Iris pigment epithelial cell (primary cell): ENCODE data around the gene SPATC1L.
"Not testable (repeated sequence)": the region's sequence is repeated elsewhere in the genome, so short reads cannot be mapped to it uniquely, and the experiment has no call there.

ENCODE experiments used
- DNase-seq: peaks from one replicate; pipeline ENCODE4 v3.0.0-alpha.2; 2011; ENCODE audit warnings: low read depth

SPATC1L gene

DNA sequence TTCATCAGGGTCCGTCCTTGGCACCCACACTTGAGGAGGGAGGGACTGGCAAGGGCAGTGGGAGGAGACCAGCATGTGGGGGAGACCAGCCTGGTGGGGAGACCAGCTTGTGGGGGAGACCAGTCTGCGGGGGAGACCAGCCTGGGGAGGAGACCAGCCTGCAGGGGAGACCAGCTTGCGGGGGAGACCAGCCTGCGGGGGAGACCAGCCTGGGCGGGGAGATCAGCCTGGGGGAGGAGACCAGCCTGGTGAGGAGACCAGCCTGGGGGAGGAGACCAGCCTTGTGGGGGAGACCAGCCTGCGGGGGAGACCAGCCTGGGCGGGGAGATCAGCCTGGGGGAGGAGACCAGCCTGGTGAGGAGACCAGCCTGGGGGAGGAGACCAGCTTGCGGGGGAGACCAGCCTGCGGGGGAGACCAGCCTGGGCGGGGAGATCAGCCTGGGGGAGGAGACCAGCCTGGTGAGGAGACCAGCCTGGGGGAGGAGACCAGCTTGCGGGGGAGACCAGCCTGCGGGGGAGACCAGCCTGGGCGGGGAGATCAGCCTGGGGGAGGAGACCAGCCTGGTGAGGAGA lies 836 bp downstream of the SPATC1L start:
- not testable (repeated sequence) for DNase-seq

DNA sequence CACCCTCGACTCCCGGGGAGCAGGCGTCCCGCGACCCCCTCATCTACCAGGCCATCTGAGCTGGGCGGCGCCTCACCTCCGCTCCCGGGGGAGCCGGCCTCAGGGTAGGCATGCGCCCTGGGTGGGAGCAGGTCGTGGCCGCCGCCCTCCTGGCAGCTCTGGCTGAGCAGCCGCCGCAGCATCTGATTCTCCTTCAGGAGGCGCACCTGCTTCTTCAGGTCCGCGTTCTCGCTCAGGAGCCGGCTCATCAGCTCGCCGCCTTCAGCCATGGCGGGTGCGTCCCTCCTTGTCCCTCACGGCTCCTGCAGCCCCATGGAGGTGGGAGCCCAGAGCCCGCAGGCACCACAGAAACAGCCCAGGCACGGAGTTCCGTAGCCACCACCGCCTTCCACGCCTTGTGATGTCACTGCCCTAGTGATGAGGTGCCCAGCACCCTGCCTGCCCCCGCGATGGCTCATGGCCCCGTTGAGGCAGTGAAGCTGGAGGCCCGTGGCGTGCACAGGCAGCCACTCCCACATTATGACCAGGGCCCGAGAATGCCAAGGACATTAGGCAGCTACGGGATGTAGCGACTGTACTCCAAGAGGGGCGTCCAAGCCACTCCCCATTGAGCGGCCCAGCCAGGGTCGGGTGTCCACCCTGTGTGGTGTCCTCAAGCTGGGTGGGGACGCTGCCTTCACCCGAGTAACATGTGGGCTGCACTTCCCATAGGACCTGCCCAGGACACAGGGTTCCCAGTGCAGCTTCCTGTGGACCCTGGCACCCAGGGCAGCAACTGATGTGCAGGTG lies 1.5 kb downstream of the SPATC1L start:
- DNase-seq: no peak

DNA sequence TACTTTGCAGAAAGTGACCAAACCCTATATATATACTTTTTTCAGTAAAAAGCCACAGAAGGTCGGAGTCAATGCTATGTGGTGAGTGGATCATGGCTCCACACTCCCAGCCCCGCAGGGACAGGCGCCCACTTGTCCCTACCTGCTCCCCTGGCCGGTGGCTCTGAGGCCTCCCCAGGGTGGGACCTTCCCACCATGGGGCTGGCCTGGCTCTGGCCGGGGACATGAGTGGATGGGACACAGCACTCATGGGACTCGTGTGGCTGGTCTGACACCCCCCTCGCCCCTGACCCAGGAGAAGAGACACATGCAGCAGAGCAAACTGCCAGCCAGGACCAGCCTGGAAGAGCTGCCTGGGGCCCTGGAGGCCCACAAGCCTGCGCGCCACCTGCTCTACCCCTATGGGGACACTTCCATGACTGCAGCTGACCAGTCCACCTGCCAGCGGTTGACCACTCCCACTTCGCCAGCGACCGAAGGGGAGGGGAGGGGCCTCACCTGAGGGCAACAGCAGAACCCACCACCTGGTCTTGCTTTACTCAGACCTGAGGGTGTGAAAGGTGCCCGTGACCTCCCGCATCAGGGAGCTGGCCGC lies 2.2 kb downstream of the SPATC1L start:
- DNase-seq: no peak

DNA sequence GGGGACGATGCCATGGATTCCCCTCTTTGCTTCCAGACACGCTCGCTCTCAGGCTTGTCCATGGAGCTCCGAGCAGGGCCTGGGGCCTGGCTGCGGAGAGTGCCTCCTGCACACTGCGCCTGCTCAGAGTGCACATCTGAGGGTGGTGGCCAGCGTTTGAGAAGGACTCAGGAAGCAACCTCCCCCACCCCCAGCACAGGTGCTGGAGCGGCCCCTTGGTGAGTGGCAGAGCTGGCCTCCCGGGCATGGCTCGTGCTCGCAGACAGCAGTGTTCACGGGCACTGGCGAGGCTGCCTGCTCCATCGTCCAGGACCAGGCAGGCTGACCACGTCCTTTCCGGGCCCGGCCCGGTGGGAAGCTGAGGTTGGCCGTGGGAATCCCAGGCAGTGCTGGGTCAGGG lies 2.8 kb downstream of the SPATC1L start:
- DNase-seq: no peak

DNA sequence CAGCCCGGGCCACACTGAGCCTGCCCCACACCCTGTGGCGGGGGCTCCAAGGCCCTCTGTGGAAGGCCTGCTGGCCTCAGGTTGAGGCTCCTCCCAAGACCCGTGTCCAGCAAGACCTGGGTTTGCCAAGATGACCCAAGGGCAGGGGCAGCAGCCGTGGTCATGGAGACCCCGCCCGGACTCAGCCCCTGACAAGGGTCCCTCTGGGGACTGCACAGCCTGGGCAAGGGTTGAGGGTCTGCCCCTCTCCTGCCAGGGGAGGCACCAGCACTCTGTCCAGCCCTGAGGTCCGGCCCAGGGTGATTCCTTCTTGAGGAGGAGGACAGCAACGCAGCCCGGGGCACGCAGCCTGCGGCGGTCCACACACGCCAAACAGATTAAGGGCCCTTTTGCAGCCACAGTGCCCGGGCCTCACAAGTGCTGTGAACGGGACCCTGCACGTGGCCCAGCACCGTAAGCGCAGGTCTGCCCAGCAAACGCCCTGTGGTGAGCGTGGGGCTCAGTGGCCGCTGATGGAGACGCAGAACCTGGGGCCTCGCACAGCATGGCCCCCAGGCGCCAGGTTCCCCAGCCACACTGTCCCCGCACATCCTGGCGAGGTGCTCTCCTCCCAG lies 3.4 kb downstream of the SPATC1L start:
- no peak for DNase-seq

DNA sequence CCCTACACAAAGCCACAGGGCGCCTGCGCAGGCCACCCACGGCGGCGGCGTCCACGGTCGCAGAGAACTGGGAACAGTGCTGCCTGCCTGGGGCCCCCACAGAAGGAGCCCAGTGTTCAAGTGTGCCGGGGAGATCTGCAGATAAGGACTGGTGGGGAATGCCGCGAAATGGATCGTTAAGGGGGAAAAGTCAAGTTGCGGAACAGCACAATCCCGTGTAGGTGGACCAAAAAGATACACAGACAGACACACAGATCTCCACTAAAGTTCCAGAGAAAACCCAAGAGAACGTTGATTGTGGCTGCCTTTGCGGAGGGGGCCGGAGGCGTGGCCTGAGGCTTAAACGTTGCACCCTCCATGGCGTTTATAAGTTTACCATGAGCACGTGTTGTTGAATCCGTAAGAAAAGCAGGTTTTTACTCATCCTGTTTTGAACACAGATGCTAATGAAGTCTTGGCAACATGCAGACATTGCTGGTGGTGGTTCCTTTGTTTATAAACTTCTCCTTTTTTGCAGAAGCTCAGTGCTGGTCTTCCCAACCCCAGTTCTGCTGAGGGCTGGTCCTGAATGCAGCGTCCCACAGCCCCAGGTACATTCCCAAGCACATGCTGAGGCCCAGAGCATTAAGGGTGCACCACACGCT lies 4.1 kb downstream of the SPATC1L start:
- DNase-seq: no peak

DNA sequence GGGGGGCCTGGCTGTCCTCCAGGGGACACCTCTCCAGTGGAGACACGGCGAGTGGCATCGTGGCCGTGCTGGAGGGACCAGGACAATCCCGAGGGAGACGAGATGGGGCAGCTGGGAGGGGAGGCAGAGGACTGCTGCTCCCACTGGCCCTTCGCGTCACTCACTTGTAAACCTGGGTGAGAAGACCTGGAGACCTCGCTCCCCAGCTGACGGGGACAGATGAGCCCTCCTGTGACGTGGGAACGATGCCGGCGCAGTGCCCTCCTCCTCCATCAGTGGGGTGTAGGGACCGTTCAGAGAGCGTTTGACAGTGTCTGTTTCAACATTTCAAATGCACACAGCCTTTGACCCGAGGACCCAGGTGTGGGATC lies 4.6 kb downstream of the SPATC1L start:
- DNase-seq: no peak

DNA sequence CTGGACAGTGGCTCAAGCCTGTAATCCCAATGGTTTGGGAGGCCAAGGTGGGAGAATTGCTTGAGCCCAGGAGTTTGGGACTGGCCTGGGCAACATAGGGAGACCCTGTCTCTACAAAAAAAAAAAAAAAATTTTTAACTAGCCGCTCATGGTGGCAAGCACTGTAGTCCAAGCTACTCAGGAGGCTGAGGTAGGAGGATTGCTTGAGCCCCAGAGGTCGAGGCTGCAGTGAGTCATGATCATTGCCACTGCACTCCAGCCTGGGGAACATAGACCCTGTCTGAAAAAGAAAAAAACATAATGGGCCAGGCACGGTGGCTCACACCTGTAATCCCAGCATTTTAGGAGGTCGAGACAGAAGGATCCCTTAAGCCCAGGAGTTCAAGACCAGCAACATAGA lies 5.3 kb downstream of the SPATC1L start:
- DNase-seq: no peak

DNA sequence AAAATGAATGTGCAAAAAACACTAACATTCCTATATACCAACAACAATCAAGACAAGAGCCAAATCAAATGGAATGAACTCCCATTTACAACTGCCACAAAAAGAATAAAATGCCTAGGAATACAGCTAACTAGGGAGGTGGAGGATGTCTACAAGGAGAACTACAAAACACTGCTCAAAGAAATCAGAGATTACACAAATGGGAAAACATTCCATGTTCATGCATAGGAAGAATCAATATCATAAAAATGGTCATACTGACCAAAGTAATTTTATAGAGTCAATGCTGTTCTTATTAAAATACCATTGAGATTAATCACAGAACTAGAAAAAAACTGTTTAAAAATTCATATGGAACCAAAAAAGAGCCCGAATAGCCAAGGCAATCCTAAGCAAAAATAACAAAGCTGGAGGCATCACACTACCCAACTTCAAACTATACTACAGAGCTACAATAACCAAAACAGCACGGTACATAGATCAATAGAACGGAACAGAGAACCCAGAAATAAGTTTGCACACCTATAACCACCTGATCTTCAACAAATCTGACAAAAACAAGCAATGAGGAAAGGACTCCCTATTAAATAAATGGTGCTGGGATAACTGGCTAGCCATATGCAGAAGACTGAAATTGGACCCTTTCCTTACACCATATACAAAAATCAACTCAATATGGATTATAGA lies 7.7 kb downstream of the SPATC1L start:
- DNase-seq: not testable (repeated sequence)

DNA sequence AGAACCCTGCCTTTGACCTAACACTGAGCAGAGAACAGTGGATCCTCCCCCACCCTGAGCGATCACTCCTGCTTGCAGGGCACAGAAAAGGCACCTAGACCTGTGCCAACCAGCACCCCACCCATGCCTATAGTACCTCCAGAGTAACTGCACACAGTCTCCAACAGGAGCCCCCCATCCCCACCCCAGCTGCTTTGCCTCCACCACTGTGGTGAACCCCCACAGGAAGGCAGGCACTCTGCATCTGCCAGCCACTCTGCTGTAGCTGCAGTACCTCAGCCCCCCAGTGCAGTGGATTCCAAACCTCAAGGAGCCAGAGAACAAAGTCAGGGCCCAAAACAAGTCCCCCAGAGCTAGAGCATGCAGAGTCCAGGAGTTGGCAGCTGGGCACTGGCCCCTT lies 10.7 kb downstream of the SPATC1L start:
- DNase-seq: no peak

DNA sequence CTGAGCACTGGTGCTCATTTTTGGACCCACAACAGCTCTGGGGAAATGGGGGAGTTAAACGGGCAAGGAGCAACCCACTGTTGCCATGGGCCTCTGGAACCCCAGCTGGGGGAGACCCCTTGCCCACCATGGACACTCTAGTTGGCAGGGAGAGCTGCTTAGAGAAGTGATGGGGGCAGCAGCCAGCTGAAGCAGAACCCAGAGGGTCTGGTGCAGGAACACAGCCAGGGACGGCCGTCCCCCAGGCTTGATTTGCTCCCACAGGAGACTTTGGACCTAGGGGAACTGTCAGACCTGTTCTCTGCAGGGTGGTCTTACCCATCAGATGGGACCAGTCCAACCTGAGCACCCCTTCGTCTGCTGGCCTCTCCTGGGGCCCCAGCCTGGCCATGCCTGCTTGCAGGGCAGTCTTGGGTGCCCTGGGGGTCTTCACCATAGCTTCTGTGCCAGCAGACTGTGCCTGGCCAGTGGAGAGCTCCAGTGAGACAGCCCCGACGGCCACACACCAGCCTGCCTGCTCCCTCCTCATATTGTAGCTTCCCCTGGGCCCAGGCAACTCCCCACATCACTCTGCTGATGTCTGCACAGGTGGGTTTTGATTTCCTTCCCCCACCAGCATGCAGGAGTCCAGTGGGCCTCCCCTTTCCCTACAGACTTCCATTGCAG lies 11.3 kb downstream of the SPATC1L start:
- no peak for DNase-seq

DNA sequence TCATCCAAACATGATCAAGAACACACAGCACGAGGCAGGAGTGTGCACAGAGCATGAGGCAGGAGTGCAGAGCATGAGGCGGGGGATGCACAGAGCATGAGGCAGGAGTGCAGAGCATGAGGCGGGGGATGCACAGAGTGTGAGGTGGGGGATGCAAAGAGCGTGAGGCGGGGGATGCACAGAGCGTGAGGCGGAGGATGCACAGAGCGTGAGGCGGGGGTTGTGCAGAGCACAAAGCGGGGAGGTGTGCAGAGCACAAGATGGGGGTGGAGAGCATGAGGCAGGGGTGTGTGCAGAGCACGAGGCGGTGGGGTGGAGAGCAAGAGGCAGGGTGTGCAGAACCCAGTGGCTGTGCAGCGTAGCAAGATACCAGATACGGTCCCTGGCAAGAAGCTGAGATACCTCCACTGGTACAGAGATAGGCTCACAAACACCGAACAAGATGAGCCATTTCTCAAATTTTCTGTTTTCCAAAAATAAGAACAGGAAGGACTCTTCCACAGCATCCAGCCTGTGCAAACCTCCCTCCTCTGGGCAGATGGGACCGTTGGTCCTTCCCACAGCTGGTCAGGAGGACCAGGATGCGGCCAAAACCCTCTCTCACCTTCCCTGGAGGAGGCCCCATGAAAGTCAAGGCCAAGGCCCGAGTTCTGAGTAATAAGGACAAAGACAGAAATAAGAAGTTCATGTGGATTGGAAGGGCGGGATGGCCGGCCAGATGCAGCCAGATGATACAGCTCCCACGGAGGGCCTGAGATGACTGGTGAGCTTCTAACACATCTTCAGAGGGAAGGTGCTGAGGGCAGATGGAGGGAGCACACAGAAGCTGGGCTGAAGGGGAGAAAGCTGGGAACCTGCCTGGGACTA lies 12.0 kb downstream of the SPATC1L start:
- no peak for DNase-seq

DNA sequence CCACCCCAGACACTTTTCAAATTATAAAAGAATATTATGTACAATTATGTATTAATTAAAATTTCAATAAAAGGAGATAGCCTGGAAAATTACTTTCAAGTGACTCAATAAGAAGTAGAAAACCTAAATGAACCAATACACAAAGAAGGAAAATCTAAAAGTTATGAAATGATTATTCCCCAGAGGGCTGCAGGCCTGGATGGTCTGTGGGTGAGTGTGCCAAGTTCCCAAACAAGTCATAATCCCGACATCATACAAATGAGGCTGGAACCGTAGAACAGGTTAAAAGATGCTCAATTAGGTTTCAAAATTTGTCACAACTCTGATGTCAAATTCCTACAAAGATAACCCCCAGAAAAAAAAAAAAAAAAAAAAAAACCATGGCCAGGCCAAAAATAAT lies 12.7 kb downstream of the SPATC1L start:
- no peak for DNase-seq

DNA sequence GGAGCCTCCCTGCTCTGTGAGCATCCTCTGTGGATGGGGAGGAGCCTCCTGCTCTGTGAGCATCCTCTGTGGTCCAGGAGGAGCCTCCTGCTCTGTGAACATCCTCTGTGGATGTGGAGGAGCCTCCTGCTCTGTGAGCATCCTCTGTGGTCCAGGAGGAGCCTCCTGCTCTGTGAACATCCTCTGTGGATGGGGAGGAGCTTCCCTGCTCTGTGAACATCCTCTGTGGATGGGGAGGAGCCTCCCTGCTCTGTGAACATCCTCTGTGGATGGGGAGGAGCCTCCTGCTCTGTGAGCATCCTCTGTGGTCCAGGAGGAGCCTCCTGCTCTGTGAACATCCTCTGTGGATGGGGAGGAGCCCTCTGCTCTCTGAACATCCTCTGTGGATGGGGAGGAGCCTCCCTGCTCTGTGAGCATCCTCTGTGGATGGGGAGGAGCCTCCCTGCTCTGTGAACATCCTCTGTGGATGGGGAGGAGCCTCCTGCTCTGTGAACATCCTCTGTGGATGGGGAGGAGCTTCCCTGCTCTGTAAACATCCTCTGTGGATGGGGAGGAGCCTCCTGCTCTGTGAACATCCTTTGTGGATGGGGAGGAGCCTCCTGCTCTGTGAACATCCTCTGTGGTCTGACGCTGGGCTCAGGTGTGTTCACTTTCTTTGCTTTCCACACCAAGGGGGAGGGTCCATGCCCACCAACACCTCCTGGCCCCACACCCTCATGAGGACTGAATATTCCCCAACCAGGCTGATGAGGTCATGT lies 13.6 kb downstream of the SPATC1L start:
- not testable (repeated sequence) for DNase-seq

DNA sequence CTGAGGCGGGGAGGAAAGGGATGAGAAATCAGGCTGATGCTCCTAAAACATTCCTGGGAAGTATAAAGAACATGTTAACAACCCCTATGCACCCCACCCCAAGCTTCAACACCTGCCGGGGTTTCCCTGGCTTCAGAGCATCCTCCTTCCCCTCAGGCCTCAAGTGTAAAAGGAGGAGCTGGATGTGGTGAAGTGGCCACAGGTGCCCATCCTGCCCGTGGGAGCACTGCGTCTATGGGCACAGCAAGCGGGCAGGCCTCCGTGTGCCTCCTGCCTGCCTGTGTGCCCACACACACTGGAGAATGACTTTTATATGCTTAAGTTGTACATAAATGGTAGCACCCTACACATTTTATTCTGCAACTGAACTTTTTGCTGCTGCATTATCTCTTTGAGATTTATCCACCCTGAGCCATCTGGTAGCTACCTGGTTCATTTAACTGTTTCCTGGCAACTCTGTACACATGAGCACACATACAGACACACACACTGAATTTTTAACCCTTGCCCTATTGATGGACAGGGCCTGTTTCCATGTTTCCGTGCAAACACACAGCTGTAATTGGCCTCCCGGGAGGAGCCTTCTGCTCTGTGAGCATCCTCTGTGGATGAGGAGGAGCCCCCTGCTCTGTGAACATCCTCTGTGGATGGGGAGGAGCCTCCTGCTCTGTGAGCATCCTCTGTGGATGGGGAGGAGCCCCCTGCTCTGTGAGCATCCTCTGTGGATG lies 15.4 kb downstream of the SPATC1L start:
- no peak for DNase-seq

DNA sequence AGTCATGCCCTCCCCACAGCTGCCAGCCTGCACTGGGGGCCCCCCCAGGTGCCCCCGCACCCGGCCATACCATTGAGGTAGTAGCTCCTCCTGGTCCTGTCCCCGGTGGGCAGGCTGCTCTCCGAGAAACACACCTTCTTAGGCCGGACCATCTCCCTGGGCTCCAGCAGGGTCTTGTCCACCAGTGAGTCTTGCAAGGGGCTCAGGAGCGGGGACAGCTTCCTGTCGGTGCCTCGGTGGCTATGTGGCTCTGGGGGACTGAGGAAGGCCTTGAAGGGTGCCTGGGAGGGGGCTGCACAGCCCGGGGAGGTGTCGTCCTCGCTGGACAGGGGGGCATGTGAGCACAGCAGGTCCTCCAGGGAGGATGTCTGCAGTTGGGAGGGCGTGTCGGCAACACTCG lies 16.0 kb downstream of the SPATC1L start:
- DNase-seq: no peak

DNA sequence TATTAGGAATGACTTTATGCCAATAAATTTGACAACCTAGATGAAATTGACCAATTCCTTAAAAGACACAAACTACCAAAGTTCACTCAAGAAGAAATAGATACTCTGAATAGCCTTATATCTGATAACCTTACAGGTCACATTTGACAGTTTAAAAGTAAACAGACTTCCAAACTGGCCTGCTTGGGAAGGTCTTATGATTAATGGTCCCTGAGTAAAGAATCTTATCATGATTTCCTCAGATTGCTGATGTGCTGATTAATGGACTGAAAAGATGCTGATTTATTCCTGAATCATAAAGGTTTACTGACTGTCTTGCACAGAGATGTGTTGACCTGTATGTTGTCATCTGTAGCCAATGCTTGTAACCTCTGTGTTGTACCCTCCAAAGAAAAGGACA lies 19.2 kb downstream of the SPATC1L start:
- DNase-seq: no peak

DNA sequence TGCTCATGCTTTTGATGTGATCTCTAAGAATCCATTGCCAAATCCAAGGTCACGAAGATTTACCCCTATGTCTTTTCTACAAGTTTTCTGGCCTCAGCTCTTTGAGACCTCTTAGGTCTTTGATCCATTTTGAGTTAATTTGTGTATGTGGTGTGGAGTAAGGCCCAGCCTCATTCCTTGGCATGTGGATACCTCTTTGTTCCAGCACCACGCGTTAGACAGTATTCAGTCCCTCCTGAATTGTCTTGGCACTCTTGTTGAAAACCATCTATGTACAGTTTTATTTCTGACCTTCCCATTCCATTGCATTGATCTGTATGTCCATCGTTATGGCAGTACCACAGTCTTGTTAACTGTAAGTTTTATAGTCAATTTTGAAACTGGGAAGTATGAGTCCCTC lies 20.9 kb downstream of the SPATC1L start:
- DNase-seq: no peak
